Kidney epithelial cell (primary cell): ENCODE results near the gene ZFAND3. TPM values are rescaled to one million over a fixed set of nuclear protein-coding genes. Genes with fewer than 3 reads are reported as not detected.

Source experiments
- DNase-seq: peaks from one replicate; pipeline ENCODE4 v3.0.0-alpha.2; 2010; ENCODE audit warnings: low read depth
- H3K27me3 ChIP-seq: 2 replicates; pipeline ENCODE4 v1.6.0; 2011; ENCODE audit warnings: low read length; ENCODE audit not compliant: control insufficient read depth, insufficient read depth
- H3K36me3 ChIP-seq: 2 replicates; pipeline ENCODE4 v1.5.1; 2011; ENCODE audit warnings: low read length; ENCODE audit not compliant: control insufficient read depth, insufficient read depth
- H3K4me3 ChIP-seq: 2 replicates; pipeline ENCODE4 v1.5.1; 2011; ENCODE audit warnings: low read depth, mild to moderate bottlenecking, control low read depth, low read length
- total RNA-seq: library from RNA; depleted of rRNA; stranded (reverse); fragments of >200 nt; gene quantifications from 2 replicates; pipeline ENCODE4 v1.2.3, GENCODE V29; 2015
- TF ChIP-seq, protein P1 (sequence below): IDR thresholded peaks from 2 replicates; pipeline ENCODE4 v1.5.1; 2011; ENCODE audit warnings: mild to moderate bottlenecking, moderate library complexity, low read length, control low read depth, inconsistent platforms; ENCODE audit not compliant: insufficient read depth, poor library complexity, severe bottlenecking

ZFAND3 gene
- total RNA-seq, 1 donor from 2014 or later = 49.4 TPM

DNA sequence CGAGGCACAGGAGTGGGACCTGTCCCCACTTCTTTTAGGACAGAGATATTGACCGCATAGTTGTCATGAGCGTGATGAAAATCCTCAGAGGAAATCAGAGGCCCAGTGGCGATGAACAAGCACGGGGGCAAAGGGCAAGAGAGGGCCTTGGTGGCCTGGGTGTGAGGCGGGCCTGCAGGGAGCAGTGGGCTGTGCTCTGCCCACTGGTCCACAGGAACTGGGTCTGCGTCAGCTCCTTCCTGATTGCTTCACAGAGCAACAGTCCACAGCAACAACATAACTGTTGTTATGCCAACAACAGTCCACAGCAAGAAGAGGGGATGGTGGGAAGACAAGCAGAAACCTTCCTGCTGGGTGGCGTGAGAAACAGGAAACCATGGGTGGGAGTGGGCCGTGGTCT, 335.6 kb downstream of the ZFAND3 start:
- Histone ChIP-seq H3K4me3 (no peak overlapping the region), H3K27me3 (no peaks in the 10 kb centered on the region), H3K36me3 (peaks cover 1% of the 10 kb centered on the region)
- TF ChIP-seq, protein P1, sequence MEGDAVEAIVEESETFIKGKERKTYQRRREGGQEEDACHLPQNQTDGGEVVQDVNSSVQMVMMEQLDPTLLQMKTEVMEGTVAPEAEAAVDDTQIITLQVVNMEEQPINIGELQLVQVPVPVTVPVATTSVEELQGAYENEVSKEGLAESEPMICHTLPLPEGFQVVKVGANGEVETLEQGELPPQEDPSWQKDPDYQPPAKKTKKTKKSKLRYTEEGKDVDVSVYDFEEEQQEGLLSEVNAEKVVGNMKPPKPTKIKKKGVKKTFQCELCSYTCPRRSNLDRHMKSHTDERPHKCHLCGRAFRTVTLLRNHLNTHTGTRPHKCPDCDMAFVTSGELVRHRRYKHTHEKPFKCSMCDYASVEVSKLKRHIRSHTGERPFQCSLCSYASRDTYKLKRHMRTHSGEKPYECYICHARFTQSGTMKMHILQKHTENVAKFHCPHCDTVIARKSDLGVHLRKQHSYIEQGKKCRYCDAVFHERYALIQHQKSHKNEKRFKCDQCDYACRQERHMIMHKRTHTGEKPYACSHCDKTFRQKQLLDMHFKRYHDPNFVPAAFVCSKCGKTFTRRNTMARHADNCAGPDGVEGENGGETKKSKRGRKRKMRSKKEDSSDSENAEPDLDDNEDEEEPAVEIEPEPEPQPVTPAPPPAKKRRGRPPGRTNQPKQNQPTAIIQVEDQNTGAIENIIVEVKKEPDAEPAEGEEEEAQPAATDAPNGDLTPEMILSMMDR = no peak
- no peak for DNase-seq

DNA sequence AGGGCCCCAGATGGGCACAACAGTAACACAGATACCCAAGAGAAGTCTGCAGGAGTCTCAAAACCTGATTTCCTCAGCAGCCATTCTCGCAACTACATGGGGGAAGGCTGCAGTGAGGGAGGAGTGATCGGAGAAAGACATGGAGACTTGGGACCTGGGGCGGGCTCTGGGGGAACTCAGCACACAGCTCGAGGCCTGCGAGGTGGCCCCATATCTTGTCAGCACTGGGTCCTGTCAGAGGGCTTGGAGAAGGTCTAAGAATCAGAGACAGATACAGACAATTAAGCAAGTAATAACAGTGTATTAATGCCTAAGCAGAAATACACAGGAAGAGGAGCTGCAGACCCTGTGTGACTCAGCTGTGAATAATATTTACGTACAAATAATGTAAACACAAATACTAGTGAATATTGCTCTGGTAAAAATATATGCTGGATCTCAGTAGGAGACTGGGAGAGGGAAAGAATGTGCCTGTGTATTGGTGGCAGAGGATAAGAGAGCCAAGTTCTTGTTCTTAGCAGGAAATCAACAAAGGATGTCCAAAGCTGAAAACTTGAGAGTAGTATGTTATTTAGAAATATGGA, 336.2 kb downstream of the ZFAND3 start:
- TF ChIP-seq, protein P1 = no peak
- Histone ChIP-seq H3K36me3 (peaks cover 1% of the 10 kb centered on the region), H3K27me3 (no peaks in the 10 kb centered on the region), H3K4me3 (no peak overlapping the region)
- DNase-seq = no peak

DNA sequence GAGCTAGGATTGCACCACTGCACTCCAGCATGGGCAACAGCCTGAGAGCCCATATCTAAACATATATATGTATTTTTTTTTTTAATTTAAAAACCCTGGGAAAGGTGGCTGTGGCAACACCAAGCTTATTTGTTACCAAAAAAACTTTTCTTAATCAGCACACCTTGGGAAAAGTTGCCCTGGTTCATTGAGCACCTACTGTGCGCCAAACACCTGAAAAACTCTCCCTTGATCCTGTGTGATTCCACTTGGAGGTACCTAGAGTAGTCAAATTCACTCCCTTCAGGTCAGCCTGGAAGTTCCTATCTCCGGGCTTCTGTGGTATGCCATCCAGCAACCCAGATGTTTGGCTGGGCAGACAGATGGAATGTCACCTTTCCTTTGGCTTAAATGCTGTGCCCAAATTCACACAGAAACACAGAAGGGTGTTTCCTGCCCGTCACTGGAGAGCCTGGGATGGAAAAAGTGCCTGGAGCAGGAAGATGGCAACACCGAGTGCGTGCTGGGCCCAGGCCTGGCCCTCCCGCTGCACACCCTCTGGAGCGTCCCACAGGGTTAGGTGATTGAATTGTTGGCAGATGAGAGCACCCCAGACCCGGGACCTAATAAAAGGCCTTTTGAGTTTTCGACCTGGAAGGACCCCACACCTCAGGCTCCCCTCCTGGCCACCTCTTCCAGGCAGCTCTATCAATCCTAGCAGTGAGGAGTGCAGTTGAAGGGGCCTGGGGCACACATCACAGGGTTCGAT, 337.5 kb downstream of the ZFAND3 start:
- Histone ChIP-seq H3K36me3 (peaks cover 1% of the 10 kb centered on the region), H3K27me3 (no peaks in the 10 kb centered on the region), H3K4me3 (no peak overlapping the region)
- no peak for DNase-seq
- TF ChIP-seq, protein P1 = no peak

DNA sequence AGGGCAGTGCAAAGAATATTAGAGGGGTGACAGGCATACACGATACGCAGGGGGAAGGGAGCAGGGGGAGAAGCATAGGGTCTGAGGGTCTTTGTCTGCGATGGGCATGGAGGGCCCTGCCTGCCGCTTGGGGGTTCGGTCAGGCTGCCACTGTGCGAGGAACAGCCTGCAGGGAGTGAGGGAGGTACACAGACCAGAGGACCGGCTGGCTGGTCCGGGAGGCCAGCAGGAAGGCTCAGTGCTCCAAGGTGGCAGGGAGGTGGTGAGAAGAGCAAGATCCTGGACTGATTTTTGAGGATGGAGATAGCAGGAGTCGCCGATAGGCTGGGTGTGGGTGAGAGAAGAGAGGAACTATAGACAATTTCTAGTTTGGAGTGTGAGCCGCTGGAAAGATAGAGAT, 338.4 kb downstream of the ZFAND3 start:
- Histone ChIP-seq H3K27me3 (no peaks in the 10 kb centered on the region), H3K4me3 (no peak overlapping the region), H3K36me3 (no peaks in the 10 kb centered on the region)
- TF ChIP-seq, protein P1 = no peak
- no peak for DNase-seq

DNA sequence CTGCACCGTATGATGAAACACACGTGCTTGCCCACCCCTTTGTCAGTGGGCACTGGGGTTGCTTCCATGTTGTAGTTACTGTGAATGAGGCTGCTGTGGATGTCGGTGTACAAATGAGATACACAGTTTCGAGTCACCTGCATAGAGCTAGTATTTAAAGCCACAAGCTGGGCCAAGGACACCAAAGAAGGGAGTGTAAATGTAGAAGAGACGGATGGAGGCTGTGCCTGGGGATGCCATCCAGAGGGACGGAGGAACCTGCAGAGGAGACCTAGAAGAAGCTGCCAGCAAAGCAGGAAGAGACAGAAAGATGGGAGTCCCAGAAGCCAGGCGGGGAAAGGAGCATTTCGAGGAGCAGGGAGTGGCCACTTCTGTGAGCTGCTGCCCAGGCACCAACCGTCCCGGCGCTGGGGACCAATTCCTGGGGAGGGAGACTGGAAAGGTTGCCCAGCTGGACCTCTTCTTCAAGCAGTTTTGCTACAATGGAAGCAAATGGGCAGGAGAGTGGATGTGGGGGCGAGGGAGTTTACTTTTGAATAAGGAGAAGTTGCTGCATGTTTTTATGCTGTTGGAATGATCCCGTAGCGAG, 339.3 kb downstream of the ZFAND3 start:
- H3K27me3 ChIP-seq = no peaks in the 10 kb centered on the region
- TF ChIP-seq, protein P1 = no peak
- no peak overlapping the region for H3K4me3 ChIP-seq
- no peak for DNase-seq
- no peaks in the 10 kb centered on the region for H3K36me3 ChIP-seq

DNA sequence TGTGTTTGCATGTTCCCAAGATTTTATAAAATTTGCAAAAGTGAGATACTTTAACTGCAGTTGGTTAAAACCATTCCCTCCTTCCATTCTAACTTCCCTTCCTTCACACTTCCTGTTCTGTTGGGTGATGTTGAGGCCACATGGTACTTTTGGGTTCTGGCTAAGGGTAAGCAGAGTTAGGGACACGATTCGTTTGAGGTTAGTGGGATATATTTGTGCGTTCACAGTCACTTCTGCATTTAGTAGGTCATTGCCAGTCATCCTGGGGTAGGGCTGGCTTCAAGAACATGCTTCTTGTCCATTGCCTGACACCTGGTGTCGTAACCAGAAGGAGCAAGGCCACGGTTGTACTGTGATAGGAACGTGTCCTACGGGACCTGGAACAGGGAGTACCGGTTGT, 340.1 kb downstream of the ZFAND3 start:
- TF ChIP-seq, protein P1 = no peak
- H3K36me3 ChIP-seq = no peaks in the 10 kb centered on the region
- DNase-seq = no peak
- no peak overlapping the region for H3K4me3 ChIP-seq
- no peaks in the 10 kb centered on the region for H3K27me3 ChIP-seq
